Measurements from ENCODE around the gene XYLT1.

- TF ChIP-seq MAX (IDR thresholded peaks at IDR 0.05; ENCODE audit: low read depth, low read length): no peak
- no peak for TF ChIP-seq KAT2A (conservative IDR thresholded peaks at IDR 0.05; ENCODE audit: control insufficient read depth, low read depth, low read length)
- TF ChIP-seq ZBTB33 (IDR thresholded peaks at IDR 0.05): no peak
- TF ChIP-seq EZH2 (IDR thresholded peaks at IDR 0.05; ENCODE audit: borderline replicate concordance, control insufficient read depth, low read depth, low read length): no peak
- TF ChIP-seq CHD4 (IDR thresholded peaks at IDR 0.05): no peak
- TF ChIP-seq HDAC2 (IDR thresholded peaks at IDR 0.05): no peak
- TF ChIP-seq FOS (IDR thresholded peaks at IDR 0.05; ENCODE audit: borderline replicate concordance, extremely low read depth, insufficient read length): no peak
- no peak for TF ChIP-seq POLR2A (IDR thresholded peaks at IDR 0.05; ENCODE audit: low read depth, low read length)
- no peak for TF ChIP-seq CEBPB (IDR thresholded peaks at IDR 0.05; ENCODE audit: borderline replicate concordance in 1 of 2, low read depth in 2 of 2, low read length in 2 of 2)
- no peak for TF ChIP-seq TAF1 (IDR thresholded peaks at IDR 0.05; ENCODE audit: borderline replicate concordance, low read depth, low read length)
- no peak for TF ChIP-seq BCLAF1 (IDR thresholded peaks at IDR 0.05)
- TF ChIP-seq SP1 (IDR thresholded peaks at IDR 0.05; ENCODE audit: low read depth, low read length): no peak
- no peak for TF ChIP-seq CTCF (IDR thresholded peaks at IDR 0.05 in 2 of 3, conservative IDR thresholded peaks at IDR 0.05 in 1 of 3; ENCODE audit: control insufficient read depth in 2 of 3, extremely low read depth in 1 of 3, insufficient read depth in 1 of 3, low read depth in 3 of 3, low read length in 3 of 3)
Measured at GRCh38 chr16:17083628-17084027, 387.1 kb downstream of the XYLT1 start.

All from GM12878 (cell line).